Sigmoid colon (tissue), 7 donors: ENCODE measurements around the gene PRRG4. TPM values are rescaled to one million over a fixed set of nuclear protein-coding genes. Genes with fewer than 3 reads are reported as not detected.
"Not testable (repeated sequence)": the region's sequence is repeated elsewhere in the genome, so short reads cannot be mapped to it uniquely, and the experiment has no call there.

Source experiments
- DNase-seq: peaks from one replicate; pipeline ENCODE4 v3.0.0-alpha.2; 2019
- H3K27ac ChIP-seq, 4 donors: fragments of 200-600 bp; sonication (generic); one replicate each; pipeline ENCODE4 v1.5.1; 2016 to 2019; ENCODE audit warnings: mild to moderate bottlenecking in 1 of 4
- H3K27me3 ChIP-seq, 3 donors: fragments of 200-600 bp; sonication (generic); one replicate each; pipeline ENCODE4 v1.5.1; 2019; ENCODE audit warnings: mild to moderate bottlenecking in 1 of 3
- H3K36me3 ChIP-seq, 4 donors: fragments of 200-600 bp; sonication (generic); one replicate each; pipeline ENCODE4 v1.5.1; 2016 to 2019
- H3K4me1 ChIP-seq, 4 donors: fragments of 200-600 bp; sonication (generic); one replicate each; pipeline ENCODE4 v1.5.1; 2017 to 2019
- H3K4me3 ChIP-seq, 4 donors: fragments of 200-600 bp; sonication (generic); one replicate each; pipeline ENCODE4 v1.5.1; 2017 to 2019; ENCODE audit warnings: mild to moderate bottlenecking in 2 of 4, moderate library complexity in 1 of 4
- H3K9me3 ChIP-seq, 4 donors: fragments of 200-600 bp in 3 of 4; sonication (generic) in 3 of 4; one replicate each; pipeline versions ENCODE4 v1.5.1 to v1.6.1; 2013 to 2019
- EP300 ChIP-seq, 4 donors: sonication (generic); formaldehyde crosslinking; IDR thresholded peaks; one replicate each; pipeline ENCODE4 v1.6.1; 2017; ENCODE audit warnings: antibody characterized with exemption in 4 of 4
- POLR2A ChIP-seq, 2 donors: fragments of 450-650 bp; IDR thresholded peaks; one replicate each; pipeline ENCODE4 v1.6.1; 2016; ENCODE audit warnings: antibody characterized with exemption in 2 of 2, mild to moderate bottlenecking in 2 of 2, moderate library complexity in 2 of 2
- POLR2AphosphoS5 ChIP-seq, 4 donors: sonication (generic); formaldehyde crosslinking; IDR thresholded peaks; one replicate each; pipeline ENCODE4 v1.6.1; 2017; ENCODE audit warnings: antibody characterized with exemption in 4 of 4
- WGBS, 2 donors: extraction: QIAGEN DNeasy Blood & Tissue Kit; methylation state at CpG; one replicate each; pipeline ENCODE4 v1.1.7; 2013; 5-methylcytosine and 5-hydroxymethylcytosine counted together
- intact Hi-C: fragments of 100-400 bp; cut with DNase I; formaldehyde crosslinking; loops from one replicate; pipeline ENCODE4 v1.15.1; 2023
- polyA plus RNA-seq, 3 donors: library from polyadenylated mRNA; stranded (reverse); fragments of 200-250 nt; gene quantifications; one replicate each; pipeline ENCODE4 v1.2.3, GENCODE V29; 2013
- total RNA-seq, 4 donors: library from RNA; depleted of rRNA; stranded (reverse); fragments of >200 nt; gene quantifications; one replicate each; pipeline ENCODE4 v1.1.0, GENCODE V29; 2016
- TF ChIP-seq, protein P1 (sequence below), 4 experiments: fragments of 450-650 bp in 3 of 4; fragments of 200-600 bp in 1 of 4; IDR thresholded peaks; one replicate each; pipeline ENCODE4 v1.5.1; 2016 to 2019; ENCODE audit warnings: antibody characterized with exemption in 4 of 4, mild to moderate bottlenecking in 3 of 4, moderate library complexity in 2 of 4
- donor health status: healthy with polysubstance abuse.
- donor health status: Bipolar disorder and iron deficiency.
- donor health status: healthy.

Gene PRRG4
- total and polyA plus RNA-seq, 7 donors = 1.6 to 6.2 (median 2.1) TPM

DNA sequence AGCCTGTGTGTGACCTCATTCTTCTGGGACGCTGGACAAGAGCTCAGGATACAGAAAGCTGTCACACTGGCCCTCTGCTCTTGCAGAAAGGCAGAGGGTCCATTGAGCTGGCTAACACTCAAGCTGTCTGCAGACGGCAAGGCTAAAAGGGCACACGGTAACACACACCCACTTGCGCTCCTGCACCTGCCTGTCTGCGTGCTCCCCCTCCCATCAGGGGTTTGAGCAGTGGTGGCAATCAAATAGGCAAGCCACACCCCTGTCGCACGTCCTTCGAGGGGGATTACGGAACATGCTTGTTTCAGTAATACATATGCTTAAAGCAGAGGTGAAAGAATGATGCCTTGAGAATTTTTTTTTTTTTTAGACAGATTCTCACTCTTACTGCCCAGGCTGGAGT lies 55.8 kb downstream of the PRRG4 start:
- no peak for DNase-seq
- no peaks in the 10 kb centered on the region for H3K9me3 ChIP-seq
- no peak overlapping the region for H3K4me3 ChIP-seq
- H3K4me1 ChIP-seq = no peaks in the 10 kb centered on the region
- WGBS, 2 donors = 32 to 84% methylated on average over 9 of the region's 9 CpGs
- intact Hi-C loops = no loop called here
- H3K27ac ChIP-seq = no peak overlapping the region
- TF ChIP-seq, protein P1, sequence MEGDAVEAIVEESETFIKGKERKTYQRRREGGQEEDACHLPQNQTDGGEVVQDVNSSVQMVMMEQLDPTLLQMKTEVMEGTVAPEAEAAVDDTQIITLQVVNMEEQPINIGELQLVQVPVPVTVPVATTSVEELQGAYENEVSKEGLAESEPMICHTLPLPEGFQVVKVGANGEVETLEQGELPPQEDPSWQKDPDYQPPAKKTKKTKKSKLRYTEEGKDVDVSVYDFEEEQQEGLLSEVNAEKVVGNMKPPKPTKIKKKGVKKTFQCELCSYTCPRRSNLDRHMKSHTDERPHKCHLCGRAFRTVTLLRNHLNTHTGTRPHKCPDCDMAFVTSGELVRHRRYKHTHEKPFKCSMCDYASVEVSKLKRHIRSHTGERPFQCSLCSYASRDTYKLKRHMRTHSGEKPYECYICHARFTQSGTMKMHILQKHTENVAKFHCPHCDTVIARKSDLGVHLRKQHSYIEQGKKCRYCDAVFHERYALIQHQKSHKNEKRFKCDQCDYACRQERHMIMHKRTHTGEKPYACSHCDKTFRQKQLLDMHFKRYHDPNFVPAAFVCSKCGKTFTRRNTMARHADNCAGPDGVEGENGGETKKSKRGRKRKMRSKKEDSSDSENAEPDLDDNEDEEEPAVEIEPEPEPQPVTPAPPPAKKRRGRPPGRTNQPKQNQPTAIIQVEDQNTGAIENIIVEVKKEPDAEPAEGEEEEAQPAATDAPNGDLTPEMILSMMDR (IDR thresholded peaks at IDR 0.05) = no peak
- TF ChIP-seq POLR2AphosphoS5 (IDR thresholded peaks at IDR 0.05) = no peak
- no peaks in the 10 kb centered on the region for H3K36me3 ChIP-seq
- no peaks in the 10 kb centered on the region for H3K27me3 ChIP-seq

DNA sequence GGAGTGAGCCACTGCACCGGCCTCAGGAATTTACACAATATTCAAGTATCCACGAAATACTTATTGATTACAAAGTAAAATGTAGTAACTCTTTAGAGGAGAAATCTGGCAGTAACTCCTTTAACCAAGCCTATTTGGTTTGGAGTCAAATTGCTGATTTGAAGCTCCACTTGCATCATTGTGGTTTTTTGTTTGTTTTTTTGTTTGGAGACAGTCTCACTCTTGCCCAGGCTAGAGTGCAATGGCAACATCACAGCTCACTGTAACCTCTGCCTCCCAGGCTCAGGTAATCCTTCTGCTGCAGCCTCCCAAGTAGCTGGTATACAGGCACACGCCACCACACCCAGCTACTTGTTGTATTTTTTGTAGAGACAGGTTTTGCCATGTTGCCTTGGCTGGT lies 56.5 kb downstream of the PRRG4 start:
- TF ChIP-seq POLR2AphosphoS5 (IDR thresholded peaks at IDR 0.05) = no peak
- TF ChIP-seq, protein P1 (IDR thresholded peaks at IDR 0.05) = no peak
- no peak for TF ChIP-seq EP300 (IDR thresholded peaks at IDR 0.05)
- TF ChIP-seq POLR2A (IDR thresholded peaks at IDR 0.05) = no peak
- Histone ChIP-seq H3K27me3 (no peaks in the 10 kb centered on the region), H3K36me3 (no peaks in the 10 kb centered on the region), H3K4me3 (no peak overlapping the region), H3K27ac (no peak overlapping the region), H3K4me1 (peaks cover 0 to 3% (median 0%) of the 10 kb centered on the region in 4 donors), H3K9me3 (no peaks in the 10 kb centered on the region)
- 86 to 89% methylated on average over 3 of the region's 3 CpGs for WGBS, 2 donors
- intact Hi-C loops = no loop called here
- DNase-seq = no peak

DNA sequence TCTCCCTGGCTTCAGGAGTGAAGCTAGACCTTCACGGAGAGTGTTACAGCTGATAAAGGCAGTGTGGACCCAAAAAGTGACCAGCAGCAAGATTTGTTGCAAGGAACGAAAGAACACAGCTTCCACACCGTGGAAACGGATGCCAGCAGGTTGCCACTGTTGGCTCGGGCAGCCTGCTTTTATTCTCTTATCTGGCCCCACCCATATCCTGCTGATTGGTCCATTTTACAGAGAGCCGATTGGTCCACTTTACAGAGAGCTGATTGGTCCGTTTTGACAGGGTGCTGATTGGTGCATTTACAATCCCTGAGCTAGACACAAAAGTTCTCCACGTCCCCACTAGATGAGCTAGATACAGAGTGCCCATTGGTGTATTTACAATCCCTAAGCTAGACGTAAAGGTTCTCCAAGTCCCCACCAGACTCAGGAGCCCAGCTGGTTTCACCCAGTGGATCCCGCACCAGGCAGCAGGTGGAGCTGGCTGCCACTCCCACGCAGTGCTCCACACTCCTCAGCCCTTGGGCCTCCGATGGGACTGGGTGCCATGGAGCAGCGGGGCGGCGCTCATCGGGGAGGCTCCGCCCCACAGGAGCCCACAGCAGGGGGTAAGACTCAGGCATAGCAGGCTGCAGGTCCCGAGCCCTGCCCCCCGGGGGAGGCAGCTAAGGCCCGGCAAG lies 58.1 kb downstream of the PRRG4 start:
- H3K27ac ChIP-seq, intact Hi-C loops, H3K36me3 ChIP-seq, DNase-seq, H3K27me3 ChIP-seq, H3K4me1 ChIP-seq, H3K4me3 ChIP-seq, H3K9me3 ChIP-seq: not testable (repeated sequence)
- 95 to 96% methylated on average over 20 of the region's 20 CpGs for WGBS, 2 donors

DNA sequence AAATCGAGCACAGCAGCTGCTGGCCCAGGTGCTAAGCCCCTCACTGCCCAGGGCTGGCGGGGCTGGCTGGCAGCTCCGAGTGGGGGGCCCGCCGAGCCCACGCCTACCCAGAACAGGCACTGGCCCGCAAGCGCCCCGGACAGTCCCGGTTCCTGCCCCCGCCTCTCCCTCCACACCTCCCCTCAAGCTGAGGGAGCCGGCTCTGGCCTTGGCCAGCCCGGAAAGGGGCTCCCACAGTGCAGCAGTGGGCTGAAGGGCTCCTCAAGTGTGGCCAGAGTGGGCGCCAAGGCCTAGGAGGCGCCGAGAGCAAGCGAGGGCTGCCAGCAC lies 58.6 kb downstream of the PRRG4 start:
- H3K36me3 ChIP-seq, H3K4me3 ChIP-seq, H3K27me3 ChIP-seq, intact Hi-C loops, H3K4me1 ChIP-seq, DNase-seq, H3K27ac ChIP-seq, H3K9me3 ChIP-seq: not testable (repeated sequence)
- 96 to 97% methylated on average over 17 of the region's 17 CpGs for WGBS, 2 donors

DNA sequence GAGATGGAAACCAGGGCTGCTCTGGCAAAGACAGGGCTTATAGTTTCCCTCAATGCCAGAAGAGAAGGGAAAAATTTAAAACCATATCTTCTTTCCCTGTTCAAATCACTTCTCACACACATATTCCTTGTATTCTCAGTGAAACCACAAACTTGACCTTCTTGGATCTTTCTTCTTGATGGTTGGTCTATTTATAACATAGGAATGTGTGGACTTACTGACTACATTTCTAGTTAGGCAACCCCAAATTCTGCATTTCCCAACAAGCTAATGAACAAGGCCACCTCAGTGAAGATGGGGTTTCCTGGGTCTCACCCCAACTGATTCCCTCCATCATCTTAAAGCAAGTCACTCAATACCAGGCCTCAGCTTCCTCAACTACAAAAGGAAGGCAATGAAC lies 59.1 kb downstream of the PRRG4 start:
- Histone ChIP-seq H3K9me3 (no peaks in the 10 kb centered on the region), H3K4me1 (peaks cover 0 to 10% (median 8%) of the 10 kb centered on the region in 4 donors), H3K4me3 (no peak overlapping the region), H3K27ac (no peak overlapping the region), H3K27me3 (no peaks in the 10 kb centered on the region), H3K36me3 (no peaks in the 10 kb centered on the region)
- intact Hi-C loops = no loop called here
- TF ChIP-seq POLR2A (IDR thresholded peaks at IDR 0.05) = no peak
- TF ChIP-seq POLR2AphosphoS5 (IDR thresholded peaks at IDR 0.05) = no peak
- TF ChIP-seq, protein P1 (IDR thresholded peaks at IDR 0.05) = no peak
- no peak for TF ChIP-seq EP300 (IDR thresholded peaks at IDR 0.05)
- DNase-seq = no peak
